ENCODE results near the gene FN3K. TPM values are rescaled to one million over a fixed set of nuclear protein-coding genes. Genes with fewer than 3 reads are reported as not detected.

The FN3K gene
- total and polyA plus RNA-seq, 2 of the 13 experiments (the other 11 are each of a cell fraction or from before 2014, with no cell fraction given): 3.5 to 12.2 TPM

- no peak for TF ChIP-seq NR2F1 (CRISPR knock-in tag; IDR thresholded peaks at IDR 0.05)
- no peak for TF ChIP-seq TEF (CRISPR knock-in tag; IDR thresholded peaks at IDR 0.05)
- TF ChIP-seq THYN1 (CRISPR knock-in tag; IDR thresholded peaks at IDR 0.05; ENCODE audit: borderline replicate concordance, low read depth): no peak
- no peak for TF ChIP-seq ZNF484 (CRISPR knock-in tag; IDR thresholded peaks at IDR 0.05; ENCODE audit: borderline replicate concordance, low read depth)
- no peak for TF ChIP-seq ZNF318 (CRISPR knock-in tag; IDR thresholded peaks at IDR 0.05)
- no peak for TF ChIP-seq MLXIP (CRISPR knock-in tag; IDR thresholded peaks at IDR 0.05; ENCODE audit: borderline replicate concordance)
- no peak for TF ChIP-seq ZNF609 (CRISPR knock-in tag; IDR thresholded peaks at IDR 0.05; ENCODE audit: borderline replicate concordance)
- TF ChIP-seq HNRNPH1 (optimal IDR thresholded peaks at IDR 0.05; ENCODE audit: low read depth, low read length): no peak
- TF ChIP-seq ZBTB20 (CRISPR knock-in tag; IDR thresholded peaks at IDR 0.05; ENCODE audit: borderline replicate concordance, low read depth): no peak
Measured at GRCh38 chr17:82698065-82698973, 37.1 kb upstream of the FN3K start, which contains the start of gene RAB40B (continued).
